H1 (cell line): Measurements from ENCODE around the gene SOX8. TPM values are rescaled to one million over a fixed set of nuclear protein-coding genes. Genes with fewer than 3 reads are reported as not detected.

Source experiments
- CHD7 ChIP-seq: fragments of 300-600 bp; sonication (generic); IDR thresholded peaks from 2 replicates; pipeline ENCODE4 v1.7.1; 2012; ENCODE audit warnings: low read length, moderate library complexity, mild to moderate bottlenecking, inconsistent platforms; ENCODE audit not compliant: insufficient replicate concordance
- KDM1A ChIP-seq: fragments of 200-600, 300-600 bp; sonication (generic); IDR thresholded peaks from 2 replicates; pipeline ENCODE4 v1.7.1; 2016; ENCODE audit warnings: mild to moderate bottlenecking, low read length, borderline replicate concordance
- polyA plus RNA-seq, 7 experiments: library from polyadenylated mRNA; depleted of rRNA in 3 of 7; stranded (reverse) in 5 of 7; unstranded in 2 of 7; fragments of >200 nt in 5 of 7; fragments of 200-250 nt in 2 of 7; gene quantifications; 1 replicate in 5 of 7; 2 replicates in 1 of 7; 4 replicates in 1 of 7; pipeline versions ENCODE4 v1.2.1 to v1.2.3, GENCODE V29; 2011 to 2013; ENCODE audit warnings: missing spikeins in 2 of 7, mixed read lengths in 2 of 7
- total RNA-seq: library from RNA; stranded (reverse); fragmentation: NEBNext Ultra II Directional; extraction: Animal tissue kit (Norgen Biotek cat#: 25700); gene quantifications from 2 replicates; pipeline ENCODE4 v1.2.1, GENCODE V29; 2021

The SOX8 gene
- total and polyA plus RNA-seq, 2 of the 8 experiments (the other 6 are each of a cell fraction or from before 2014, with no cell fraction given) = 2.2 to 5.7 TPM

GRCh38 chr16:1013593-1013900 is 32.0 kb downstream of the SOX8 start (continued):
- TF ChIP-seq CHD7 (no peak), KDM1A (no peak)
